ENCODE data around the gene LRRTM2.

DNA sequence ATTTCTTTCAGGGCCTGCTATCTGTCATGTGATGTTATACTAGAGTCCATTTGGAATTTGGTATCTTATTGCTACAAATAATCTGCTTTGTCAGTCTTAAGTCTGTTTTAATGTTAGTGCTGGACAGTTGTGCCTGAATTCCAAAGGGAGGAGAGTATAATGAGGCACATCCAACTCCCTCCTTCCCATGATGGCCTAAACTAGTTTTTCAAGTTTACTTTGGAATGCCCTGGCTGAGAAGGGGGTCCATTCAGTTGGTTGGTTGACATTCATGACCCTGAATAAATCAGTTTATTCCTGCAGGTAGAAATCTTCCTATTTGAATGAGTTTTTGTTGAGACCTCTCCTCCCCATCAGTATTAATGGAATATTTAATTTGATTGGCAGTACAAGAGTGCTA is 9.4 kb upstream of the LRRTM2 start:
- TF ChIP-seq, protein P1, sequence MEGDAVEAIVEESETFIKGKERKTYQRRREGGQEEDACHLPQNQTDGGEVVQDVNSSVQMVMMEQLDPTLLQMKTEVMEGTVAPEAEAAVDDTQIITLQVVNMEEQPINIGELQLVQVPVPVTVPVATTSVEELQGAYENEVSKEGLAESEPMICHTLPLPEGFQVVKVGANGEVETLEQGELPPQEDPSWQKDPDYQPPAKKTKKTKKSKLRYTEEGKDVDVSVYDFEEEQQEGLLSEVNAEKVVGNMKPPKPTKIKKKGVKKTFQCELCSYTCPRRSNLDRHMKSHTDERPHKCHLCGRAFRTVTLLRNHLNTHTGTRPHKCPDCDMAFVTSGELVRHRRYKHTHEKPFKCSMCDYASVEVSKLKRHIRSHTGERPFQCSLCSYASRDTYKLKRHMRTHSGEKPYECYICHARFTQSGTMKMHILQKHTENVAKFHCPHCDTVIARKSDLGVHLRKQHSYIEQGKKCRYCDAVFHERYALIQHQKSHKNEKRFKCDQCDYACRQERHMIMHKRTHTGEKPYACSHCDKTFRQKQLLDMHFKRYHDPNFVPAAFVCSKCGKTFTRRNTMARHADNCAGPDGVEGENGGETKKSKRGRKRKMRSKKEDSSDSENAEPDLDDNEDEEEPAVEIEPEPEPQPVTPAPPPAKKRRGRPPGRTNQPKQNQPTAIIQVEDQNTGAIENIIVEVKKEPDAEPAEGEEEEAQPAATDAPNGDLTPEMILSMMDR (IDR thresholded peaks at IDR 0.05; ENCODE audit: low read length) = no peak
- no peak for TF ChIP-seq EZH2 (IDR thresholded peaks at IDR 0.05; ENCODE audit: borderline replicate concordance, low read length)
